CD4-positive, alpha-beta T cell treated with Interleukin-6 at 100 ng/mL for 8 hours (primary cell): ENCODE measurements around the gene PTPRB.

Source experiments
- DNase-seq: peaks from one replicate; pipeline ENCODE4 v3.0.0-alpha.2; 2020; ENCODE audit warnings: mixed read lengths, low spot score

PTPRB gene

DNA sequence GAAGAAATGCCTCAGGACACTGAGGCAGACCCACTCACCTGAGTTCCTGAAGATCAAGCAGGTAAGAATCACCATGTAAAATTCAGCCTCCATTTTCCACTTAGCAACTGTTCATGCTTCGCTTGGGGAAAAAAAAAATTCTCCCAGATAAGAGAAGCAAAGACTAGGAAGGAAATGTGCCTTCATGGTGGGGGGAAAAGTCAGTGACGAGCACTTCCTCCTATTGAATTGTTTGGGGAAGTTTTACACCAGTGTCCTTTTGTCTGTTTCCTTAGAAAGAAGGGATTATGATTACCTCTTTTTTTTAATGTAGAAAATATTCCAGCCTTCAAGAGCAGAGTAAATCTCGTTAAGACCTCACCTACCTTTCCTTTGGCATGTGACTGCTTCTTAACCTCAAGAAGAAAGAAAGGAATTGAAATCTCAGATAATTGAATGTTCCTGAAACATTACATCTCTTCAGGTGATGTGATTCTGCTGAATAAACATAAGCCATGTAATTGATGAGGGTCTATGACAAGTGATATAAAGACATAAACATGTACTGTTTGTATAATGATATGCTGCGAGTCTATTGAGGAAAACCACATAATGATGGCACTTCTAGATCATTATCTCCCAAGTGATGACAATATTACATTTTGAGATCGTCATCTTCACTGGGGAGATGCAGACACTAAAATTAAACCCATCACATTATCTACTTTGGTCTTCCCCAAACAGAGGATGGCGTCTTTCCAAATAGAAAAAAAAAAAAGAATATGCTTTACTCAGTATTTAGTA lies at the start of gene PTPRB:
Gene PTPRB (minus strand): TSS at position 127 of the 783 bp plus-strand sequence. CDS start 34 bp downstream, at position 93.
- no peak for DNase-seq

DNA sequence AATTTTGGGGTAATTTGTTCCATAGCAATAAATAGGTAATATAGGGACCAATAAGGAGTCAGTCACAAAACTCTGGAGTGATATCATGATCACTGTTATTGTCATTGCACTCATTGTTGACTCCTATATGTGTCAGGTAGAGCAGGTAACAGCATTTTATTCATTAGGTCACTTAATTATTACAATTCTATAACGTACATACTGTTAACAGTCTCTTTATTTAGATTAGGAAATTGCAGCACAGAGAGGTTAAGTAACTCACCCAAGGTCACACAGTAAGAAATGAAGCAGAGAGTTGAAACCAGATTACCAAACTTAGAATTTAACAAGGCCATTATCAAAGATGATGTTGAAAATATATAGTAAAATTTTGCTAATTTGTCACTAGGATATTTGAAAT lies 49.7 kb upstream of the PTPRB start:
- no peak for DNase-seq

DNA sequence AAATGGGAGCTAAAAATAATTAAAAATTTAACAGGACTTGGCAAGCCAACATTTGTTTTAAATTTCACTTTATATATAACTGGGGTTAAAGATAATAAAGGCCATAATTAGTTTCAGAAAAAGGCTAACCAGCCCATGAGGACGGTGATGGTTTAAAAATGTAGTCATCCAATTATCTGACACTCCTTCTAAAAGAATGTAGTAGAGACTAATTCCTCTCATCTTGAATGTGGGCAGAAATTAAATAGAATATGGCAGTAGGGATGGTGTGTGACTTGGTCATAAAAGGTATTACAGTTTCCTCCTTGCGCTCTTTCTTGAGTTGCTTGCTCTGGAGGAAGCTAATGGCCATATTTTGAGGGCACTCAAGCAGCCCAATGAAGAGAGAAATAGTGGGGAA lies 49.1 kb upstream of the PTPRB start:
- DNase-seq = no peak

- DNase-seq = no peak
These were observed 46.7 kb upstream of the PTPRB start for GRCh38 chr12:70683976-70684375.

GRCh38 chr12:70671698-70672097 lies 34.5 kb upstream of the PTPRB start:
- DNase-seq = no peak

DNA sequence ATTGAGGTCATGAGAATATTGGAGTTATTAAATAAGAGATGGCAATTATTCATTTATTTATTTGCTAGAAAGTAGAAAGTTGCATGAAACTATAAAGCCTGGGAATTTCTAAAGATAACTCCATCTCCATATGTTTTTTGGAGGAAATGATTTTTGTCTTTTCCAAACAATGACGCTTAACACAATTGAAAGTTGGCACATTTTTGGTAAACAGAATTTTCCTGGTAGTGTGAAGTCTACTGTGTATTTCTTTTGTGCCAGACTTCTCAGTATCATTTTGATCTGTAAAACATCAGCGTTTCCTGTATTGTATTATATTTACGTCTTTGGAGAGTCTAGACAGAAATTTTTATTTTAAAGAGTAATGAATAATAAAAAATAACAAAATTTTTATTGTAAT lies 33.7 kb upstream of the PTPRB start:
- DNase-seq = no peak

- DNase-seq = no peak
These were observed 30.0 kb upstream of the PTPRB start for GRCh38 chr12:70667253-70667652.

- DNase-seq = no peak
These were observed 29.1 kb upstream of the PTPRB start for GRCh38 chr12:70666364-70666763.

- no peak for DNase-seq
These were observed 27.2 kb upstream of the PTPRB start for GRCh38 chr12:70664465-70664881.

GRCh38 chr12:70663838-70664237 lies 26.6 kb upstream of the PTPRB start:
- DNase-seq = no peak

GRCh38 chr12:70661466-70662161 lies 24.4 kb upstream of the PTPRB start:
- DNase-seq = no peak

GRCh38 chr12:70660620-70661219 lies 23.5 kb upstream of the PTPRB start:
- no peak for DNase-seq

GRCh38 chr12:70660002-70660604 lies 22.9 kb upstream of the PTPRB start:
- no peak for DNase-seq

DNA sequence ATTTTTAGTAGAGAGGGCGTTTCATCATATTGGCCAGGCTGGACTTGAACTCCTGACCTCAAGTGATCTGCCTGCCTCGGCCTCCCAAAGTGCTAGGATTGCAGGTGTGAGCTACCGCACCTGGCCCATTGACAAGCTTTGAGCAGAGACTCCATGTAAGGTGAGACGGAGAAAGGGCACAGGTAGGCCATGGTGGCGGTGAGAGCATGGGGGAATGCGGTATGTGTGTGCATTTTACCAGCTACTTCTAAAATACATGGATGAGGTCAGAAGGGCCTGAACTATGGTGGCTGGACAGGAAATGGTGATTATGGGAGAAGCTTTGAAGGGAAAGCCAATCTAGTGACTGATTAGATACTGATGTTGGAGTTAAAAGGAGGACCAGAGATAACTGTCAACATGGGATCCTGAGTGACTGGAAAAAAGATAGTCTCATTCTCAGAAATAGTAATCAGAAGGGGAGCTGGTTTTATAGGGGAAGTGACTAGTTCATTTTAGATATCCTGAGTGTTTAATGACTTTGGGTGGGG lies 21.9 kb upstream of the PTPRB start:
- DNase-seq = no peak

DNA sequence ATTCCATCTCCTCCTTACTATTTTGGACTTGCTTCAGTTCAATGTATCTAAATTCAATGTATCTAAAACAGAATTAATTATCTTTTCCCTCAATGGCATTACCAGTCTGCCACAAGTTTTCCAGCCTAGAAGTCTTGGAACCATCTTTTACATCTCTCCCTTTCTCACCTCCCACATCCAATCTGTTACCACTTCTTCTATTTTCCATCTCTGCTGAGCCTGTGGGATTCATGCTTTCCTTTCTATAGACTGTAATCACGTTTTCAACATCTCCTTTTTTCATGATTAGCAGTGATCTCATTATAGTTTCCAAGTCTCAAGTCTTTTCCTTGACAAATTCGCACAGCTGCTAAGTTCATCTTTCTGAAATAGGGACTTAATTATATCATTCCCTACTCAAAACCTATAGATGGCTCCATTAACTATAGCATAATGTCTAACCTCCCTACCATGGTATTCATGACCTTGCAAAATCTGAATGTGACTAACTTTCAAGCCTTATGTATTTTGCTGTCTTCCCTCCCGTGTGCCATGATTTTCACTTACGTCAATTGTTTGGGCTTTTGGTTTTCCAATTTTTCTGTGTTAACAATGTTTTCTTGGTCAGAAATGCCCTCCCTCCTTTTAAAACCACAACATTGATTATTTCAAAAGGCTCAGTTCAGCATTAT lies 20.5 kb upstream of the PTPRB start:
- no peak for DNase-seq

GRCh38 chr12:70652451-70652850 lies 15.2 kb upstream of the PTPRB start:
- DNase-seq = no peak

DNA sequence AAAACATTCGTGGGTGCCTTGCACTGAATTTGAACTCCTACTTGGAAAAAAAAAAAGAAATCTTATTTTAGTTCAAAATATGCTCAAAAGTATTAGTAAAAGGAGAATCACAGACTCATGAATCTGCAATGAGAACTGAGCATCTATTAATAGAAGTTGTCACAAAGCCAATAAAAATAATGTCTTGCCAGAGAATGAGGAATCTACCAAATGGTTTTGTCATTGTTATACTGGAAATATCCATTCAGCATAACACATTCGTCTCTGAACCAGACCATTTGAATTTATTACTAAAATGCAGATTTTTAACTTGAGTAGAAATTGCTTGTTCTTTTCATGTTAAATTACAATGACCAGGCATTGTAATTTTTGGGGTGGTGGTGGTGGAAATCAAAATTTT lies 11.6 kb upstream of the PTPRB start:
- DNase-seq = no peak

- no peak for DNase-seq
These were observed 11.0 kb upstream of the PTPRB start for GRCh38 chr12:70648191-70648590.

DNA sequence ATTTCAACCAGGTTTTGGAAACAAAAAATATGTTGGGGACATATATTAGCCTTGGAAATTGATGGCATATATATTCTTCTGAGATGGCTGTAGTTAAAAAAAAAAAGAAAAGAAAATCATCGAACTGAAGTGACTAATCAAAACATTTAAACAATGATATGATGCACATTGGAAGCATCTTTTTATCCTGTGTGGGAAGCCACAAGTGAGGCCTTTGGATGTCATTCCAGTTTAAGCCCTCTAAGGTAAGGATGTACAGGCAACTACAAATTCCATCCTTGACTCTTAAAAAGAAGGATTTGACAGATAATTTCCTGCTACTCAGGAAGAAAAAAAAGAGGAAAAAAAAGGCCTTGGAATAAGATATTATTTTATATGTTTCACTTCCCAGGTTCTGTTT lies 9.6 kb upstream of the PTPRB start:
- no peak for DNase-seq

GRCh38 chr12:70645494-70646317 lies 8.5 kb upstream of the PTPRB start:
- DNase-seq = no peak

DNA sequence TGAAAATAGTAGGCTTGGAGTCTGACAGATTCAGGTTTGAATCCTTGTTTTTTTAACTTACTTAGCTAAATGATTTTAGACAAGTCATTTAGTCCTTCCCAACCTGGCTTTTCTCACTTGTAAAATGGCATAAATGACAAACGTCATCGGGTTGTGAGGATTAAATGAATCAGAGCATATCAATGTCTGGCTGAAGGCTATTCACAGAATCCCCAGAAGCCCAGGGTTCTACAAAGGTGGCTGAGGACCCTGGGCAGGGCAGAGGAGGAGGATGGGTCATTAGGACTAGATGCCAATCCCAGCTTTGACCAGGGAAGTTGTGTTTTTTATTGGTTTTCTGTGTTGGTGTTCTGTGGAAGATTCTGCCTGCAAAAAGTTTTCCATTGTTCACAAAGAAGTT lies 7.6 kb upstream of the PTPRB start:
- no peak for DNase-seq
